22Rv1 (cell line): Measurements from ENCODE around the gene NUTM2F.
"Not testable (repeated sequence)": the region's sequence is repeated elsewhere in the genome, so short reads cannot be mapped to it uniquely, and the experiment has no call there.

Experiments
- CTCF ChIP-seq: fragments of 450-650 bp; IDR thresholded peaks from 2 replicates; pipeline ENCODE4 v1.5.1; 2017; ENCODE audit warnings: mild to moderate bottlenecking
- ZFX ChIP-seq: fragments of 450-650 bp; IDR thresholded peaks from 2 replicates; pipeline ENCODE4 v1.6.1; 2017; ENCODE audit warnings: antibody characterized with exemption, borderline replicate concordance

GRCh38 chr9:94375197-94375596 is 46.8 kb upstream of the NUTM2F start:
- TF ChIP-seq CTCF, ZFX: not testable (repeated sequence)
